Endodermal cell (in vitro differentiated cells): ENCODE measurements around the gene SCAPER. TPM values are rescaled to one million over a fixed set of nuclear protein-coding genes. Genes with fewer than 3 reads are reported as not detected.

Source experiments
- DNase-seq: peaks from one replicate; pipeline ENCODE4 v3.0.0-alpha.2; 2017
- H3K27ac ChIP-seq: 2 replicates; pipeline ENCODE4 v1.5.1; 2013; ENCODE audit warnings: mild to moderate bottlenecking, low read depth, low read length, moderate library complexity
- H3K27me3 ChIP-seq: 2 replicates; pipeline ENCODE4 v1.6.1; 2013; ENCODE audit warnings: mild to moderate bottlenecking, low read length, moderate library complexity; ENCODE audit not compliant: insufficient read depth, control insufficient read depth, poor library complexity, severe bottlenecking
- H3K36me3 ChIP-seq: 2 replicates; pipeline ENCODE4 v1.7.0; 2013; ENCODE audit warnings: mild to moderate bottlenecking, low read length, moderate library complexity; ENCODE audit not compliant: control insufficient read depth, insufficient read depth
- H3K4me1 ChIP-seq: one replicate; pipeline ENCODE4 v1.7.0; 2013; ENCODE audit warnings: low read length; ENCODE audit not compliant: control insufficient read depth, insufficient read depth
- H3K4me3 ChIP-seq: 2 replicates; pipeline ENCODE4 v1.5.1; 2013; ENCODE audit warnings: mild to moderate bottlenecking, low read length, moderate library complexity
- H3K9ac ChIP-seq: 2 replicates; pipeline ENCODE4 v1.6.1; 2013; ENCODE audit warnings: mild to moderate bottlenecking, low read length, moderate library complexity; ENCODE audit not compliant: poor library complexity, severe bottlenecking; ENCODE audit errors: extremely low read depth
- H3K9me3 ChIP-seq: 2 replicates; pipeline ENCODE4 v1.6.1; 2013; ENCODE audit warnings: mild to moderate bottlenecking, low read length, moderate library complexity; ENCODE audit not compliant: control insufficient read depth
- H3K27ac Mint-ChIP-seq: 2 replicates; pipeline ENCODE4 v1.8.0; 2020; ENCODE audit warnings: mixed read lengths
- H3K27me3 Mint-ChIP-seq: 2 replicates; pipeline ENCODE4 v1.8.0; 2021; ENCODE audit warnings: mild to moderate bottlenecking, mixed read lengths; ENCODE audit not compliant: insufficient read depth
- H3K36me3 Mint-ChIP-seq: 2 replicates; pipeline ENCODE4 v1.8.0; 2020; ENCODE audit warnings: low read depth, mixed read lengths
- H3K4me1 Mint-ChIP-seq: 2 replicates; pipeline ENCODE4 v1.8.0; 2020; ENCODE audit warnings: mixed read lengths
- H3K4me3 Mint-ChIP-seq: 2 replicates; pipeline ENCODE4 v1.8.0; 2020; ENCODE audit warnings: mild to moderate bottlenecking, moderate library complexity, mixed read lengths
- H3K9me3 Mint-ChIP-seq: 2 replicates; pipeline ENCODE4 v1.8.0; 2020; ENCODE audit warnings: mild to moderate bottlenecking, mixed read lengths
- CTCF ChIP-seq: fragments of 200-600 bp; sonication (generic); conservative IDR thresholded peaks from 2 replicates; pipeline ENCODE4 v1.5.0; 2021; ENCODE audit warnings: antibody characterized with exemption, mild to moderate bottlenecking
- WGBS, 2 experiments: methylation state at CpG; one replicate each; pipeline versions ENCODE4 v1.1.5 to v1.1.7; 2013; ENCODE audit warnings: missing lambda C conversion rate in 2 of 2, mixed read lengths in 1 of 2; ENCODE audit not compliant: insufficient coverage in 1 of 2, insufficient read length in 1 of 2; 5-methylcytosine and 5-hydroxymethylcytosine counted together
- total RNA-seq, 2 donors: library from RNA; stranded (reverse); fragmentation: NEBNext Ultra II Directional in 1 of 2; extraction: Animal tissue kit (Norgen Biotek cat#: 25700) in 1 of 2; gene quantifications; 2 replicates in 1 of 2; 3 replicates in 1 of 2; pipeline ENCODE4 v1.2.1, GENCODE V29; 2021

SCAPER gene
- total RNA-seq, 2 donors from 2014 or later, result 8.9 to 12.2 TPM

- H3K4me3 Mint-ChIP-seq, result no peak overlapping the region
- Histone ChIP-seq H3K4me3 (no peak overlapping the region), H3K9ac (no peak overlapping the region), H3K27ac (no peak overlapping the region), H3K36me3 (no peaks in the 10 kb centered on the region), H3K9me3 (no peaks in the 10 kb centered on the region), H3K27me3 (peaks cover 46% of the 10 kb centered on the region), H3K4me1 (peaks cover 15% of the 10 kb centered on the region)
- WGBS, 2 experiments, result 100% methylated on average over 1 of the region's 1 CpG; no CpG with 5 or more reads in 1 of the 2 experiments
- no peaks in the 10 kb centered on the region for H3K36me3 Mint-ChIP-seq
- peaks cover 42% of the 10 kb centered on the region for H3K27me3 Mint-ChIP-seq
- peaks cover 22% of the 10 kb centered on the region for H3K4me1 Mint-ChIP-seq
- TF ChIP-seq CTCF, result no peak
- no peaks in the 10 kb centered on the region for H3K9me3 Mint-ChIP-seq
- H3K27ac Mint-ChIP-seq, result no peak overlapping the region
- DNase-seq, result no peak
Observed at GRCh38 chr15:76353023-76353577, 552.0 kb downstream of the SCAPER start.

GRCh38 chr15:76349301-76350070, 555.7 kb downstream of the SCAPER start:
- no peaks in the 10 kb centered on the region for H3K36me3 ChIP-seq
- DNase-seq, result no peak
- H3K4me3 ChIP-seq, result no peak overlapping the region
- Mint-ChIP-seq H3K4me1 (peaks cover 14% of the 10 kb centered on the region), H3K27me3 (peaks cover 70% of the 10 kb centered on the region), H3K4me3 (no peak overlapping the region), H3K27ac (no peak overlapping the region), H3K36me3 (no peaks in the 10 kb centered on the region), H3K9me3 (no peaks in the 10 kb centered on the region)
- no peaks in the 10 kb centered on the region for H3K4me1 ChIP-seq
- H3K27ac ChIP-seq, result no peak overlapping the region
- no peak overlapping the region for H3K9ac ChIP-seq
- WGBS, 2 experiments, result no CpG with 5 or more reads among the region's 1 CpG
- TF ChIP-seq CTCF, result no peak
- no peaks in the 10 kb centered on the region for H3K9me3 ChIP-seq
- peaks cover 82% of the 10 kb centered on the region for H3K27me3 ChIP-seq

- no peak overlapping the region for H3K27ac ChIP-seq
- peaks cover 18% of the 10 kb centered on the region for H3K4me1 Mint-ChIP-seq
- WGBS, 2 experiments, result 0 to 5% methylated on average over 6 to 13 of the region's 13 CpGs
- peak overlapping the region; percentile 78 for H3K4me3 ChIP-seq
- no peaks in the 10 kb centered on the region for H3K4me1 ChIP-seq
- peaks cover 83% of the 10 kb centered on the region for H3K27me3 Mint-ChIP-seq
- no peaks in the 10 kb centered on the region for H3K36me3 Mint-ChIP-seq
- DNase-seq, result no peak
- H3K27ac Mint-ChIP-seq, result no peak overlapping the region
- TF ChIP-seq CTCF, result no peak
- peak overlapping the region; percentile 54 for H3K4me3 Mint-ChIP-seq
- no peak overlapping the region for H3K9ac ChIP-seq
- no peaks in the 10 kb centered on the region for H3K9me3 Mint-ChIP-seq
- no peaks in the 10 kb centered on the region for H3K36me3 ChIP-seq
- no peaks in the 10 kb centered on the region for H3K9me3 ChIP-seq
- H3K27me3 ChIP-seq, result peaks cover 93% of the 10 kb centered on the region
Observed at GRCh38 chr15:76347482-76348055, 557.6 kb downstream of the SCAPER start.
